Activated naive CD8-positive, alpha-beta T cell treated with anti-CD3 and anti-CD28 coated beads for 36 hours (primary cell): ENCODE data around the gene SFTPB. TPM values are rescaled to one million over a fixed set of nuclear protein-coding genes. Genes with fewer than 3 reads are reported as not detected.

Experiments used
- total RNA-seq, 2 experiments: library from RNA; stranded (reverse); gene quantifications; one replicate each; pipeline ENCODE4 v1.2.3, GENCODE V29; 2021

SFTPB gene
- total RNA-seq, 2 experiments from 2014 or later, result not detected

Other genes starting within 250 kb of the SFTPB start
- gene SH2D6, start 249.5 kb downstream of the SFTPB start, total RNA-seq, result 1 to 10 TPM in 1 of 2 experiments, under 1 TPM in 1; 0.74 to 1.2 TPM
- 100 to 1,000 TPM; 368 to 384 TPM for gene MAT2A, start 129.0 kb downstream of the SFTPB start, total RNA-seq
- gene GGCX, start 106.7 kb downstream of the SFTPB start, total RNA-seq, result 10 to 100 TPM; 19.6 to 19.9 TPM
- gene VAMP8, start 90.6 kb downstream of the SFTPB start, total RNA-seq, result 10 to 100 TPM; 94.3 to 98.3 TPM
- 10 to 100 TPM; 27.9 to 29.3 TPM for gene VAMP5, start 83.8 kb downstream of the SFTPB start, total RNA-seq
- 100 to 1,000 TPM in 1 of 2 experiments, 10 to 100 TPM in 1; 90.9 to 104 TPM for gene RNF181, start 72.5 kb downstream of the SFTPB start, total RNA-seq
- 1 to 10 TPM; 2.4 to 3.4 TPM for gene TMEM150A, start 65.5 kb downstream of the SFTPB start, total RNA-seq
- gene C2orf68, start 56.1 kb downstream of the SFTPB start, total RNA-seq, result 10 to 100 TPM; 23.1 to 25.0 TPM
- 100 to 1,000 TPM in 1 of 2 experiments, 10 to 100 TPM in 1; 97.9 to 109 TPM for gene USP39, start 52.0 kb downstream of the SFTPB start, total RNA-seq
- 1 to 10 TPM; 1.5 to 2.1 TPM for gene GNLY, start 26.2 kb upstream of the SFTPB start, total RNA-seq
- gene ATOH8, start 85.8 kb upstream of the SFTPB start, total RNA-seq, result not detected
- gene ST3GAL5, start 220.8 kb upstream of the SFTPB start, total RNA-seq, result 10 to 100 TPM; 14.6 to 15.1 TPM